HG02759 (cell line): Measurements from ENCODE around the gene MCC.

Experiments used
- ATAC-seq: cut with Tn5 transposase; IDR thresholded peaks from one replicate; pipeline ENCODE4 v1.9.1; 2021; ENCODE audit warnings: mild to moderate bottlenecking, moderate library complexity; ENCODE audit not compliant: unreplicated experiment

MCC gene

DNA sequence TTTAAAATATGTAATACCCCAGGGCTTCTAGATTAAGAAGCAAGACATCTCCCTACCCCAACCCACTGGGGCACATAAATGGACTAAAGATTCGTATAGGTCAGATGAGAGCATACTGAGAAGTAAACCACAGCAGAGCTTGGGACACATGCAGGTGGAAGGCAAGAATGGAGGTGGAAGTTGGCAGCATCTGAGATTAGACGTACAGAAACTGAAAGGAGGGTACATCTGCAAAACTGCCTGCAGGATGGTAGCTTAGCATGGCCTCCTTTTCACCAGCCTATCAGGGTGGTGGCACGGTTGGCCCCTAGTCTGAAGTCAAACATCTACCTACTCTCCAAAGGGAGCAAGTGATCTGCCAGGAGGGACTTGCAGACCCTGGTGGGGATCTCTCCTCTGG is 235.2 kb downstream of the MCC start:
- ATAC-seq = peak; percentile 44

DNA sequence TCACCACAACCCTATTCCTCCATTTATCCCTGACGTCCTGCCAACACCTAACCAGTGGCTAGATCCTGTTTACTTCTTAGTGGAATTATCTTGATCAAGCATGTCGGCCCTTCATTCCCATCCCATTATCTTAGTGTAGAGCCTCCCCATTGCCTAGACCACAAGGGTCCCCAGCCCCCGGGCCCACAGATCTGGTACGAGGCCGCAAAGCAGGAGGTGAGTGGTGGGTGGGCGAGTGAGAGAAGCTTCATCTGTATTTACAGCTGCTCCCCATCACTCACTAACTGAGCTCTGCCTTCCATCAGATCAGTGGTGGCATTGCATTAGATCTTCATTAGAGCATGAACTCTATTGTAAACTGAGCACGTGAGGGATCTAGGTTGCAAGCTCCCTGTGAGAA is 236.2 kb downstream of the MCC start:
- no peak for ATAC-seq

DNA sequence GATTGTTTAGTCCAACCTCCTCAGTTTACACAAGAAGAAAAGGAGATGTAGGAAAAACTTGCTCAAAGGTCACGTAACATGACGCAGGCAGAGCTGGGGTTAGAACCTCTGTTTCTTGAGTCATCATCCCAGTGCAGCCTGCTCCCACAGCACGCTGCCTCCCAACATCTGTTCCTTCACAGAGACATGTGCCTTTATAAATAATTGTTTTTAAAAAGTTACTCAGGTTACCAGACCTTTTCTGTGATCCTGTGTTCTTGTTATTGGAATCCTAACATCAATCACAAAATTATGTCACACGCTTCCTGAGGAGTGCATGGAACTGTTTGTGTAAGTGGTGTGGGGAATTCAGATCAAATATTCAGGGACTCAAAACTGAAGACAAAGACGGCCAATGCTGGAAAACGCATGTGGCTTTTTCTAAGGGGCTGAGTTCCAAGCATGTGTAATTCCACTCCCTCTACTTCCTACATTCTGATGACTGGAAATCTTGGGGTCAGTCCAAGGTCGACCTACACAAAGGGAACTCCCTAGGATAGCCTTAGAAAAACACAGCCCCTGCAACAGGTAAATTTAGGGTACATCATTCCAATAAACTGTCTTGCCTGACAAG is 237.8 kb downstream of the MCC start:
- no peak for ATAC-seq

DNA sequence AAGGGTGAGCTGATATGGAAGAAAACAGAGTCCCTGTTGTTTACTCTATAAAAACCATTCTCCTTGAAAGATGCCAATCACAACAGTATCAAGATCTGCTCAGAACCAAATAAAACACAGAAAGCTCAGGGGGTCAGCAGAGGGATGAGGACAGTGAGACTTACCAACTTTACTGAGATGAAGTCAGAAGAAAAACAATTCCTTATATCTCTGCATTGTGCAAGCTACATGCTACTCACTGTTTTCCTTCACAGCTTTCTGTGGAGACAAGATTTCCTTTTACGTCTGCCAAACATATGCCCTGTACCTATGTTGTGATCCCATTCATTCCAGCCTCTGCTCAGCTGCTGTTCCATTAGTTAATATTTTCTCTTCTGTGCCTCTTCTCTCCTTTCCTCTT is 239.0 kb downstream of the MCC start:
- ATAC-seq = no peak

DNA sequence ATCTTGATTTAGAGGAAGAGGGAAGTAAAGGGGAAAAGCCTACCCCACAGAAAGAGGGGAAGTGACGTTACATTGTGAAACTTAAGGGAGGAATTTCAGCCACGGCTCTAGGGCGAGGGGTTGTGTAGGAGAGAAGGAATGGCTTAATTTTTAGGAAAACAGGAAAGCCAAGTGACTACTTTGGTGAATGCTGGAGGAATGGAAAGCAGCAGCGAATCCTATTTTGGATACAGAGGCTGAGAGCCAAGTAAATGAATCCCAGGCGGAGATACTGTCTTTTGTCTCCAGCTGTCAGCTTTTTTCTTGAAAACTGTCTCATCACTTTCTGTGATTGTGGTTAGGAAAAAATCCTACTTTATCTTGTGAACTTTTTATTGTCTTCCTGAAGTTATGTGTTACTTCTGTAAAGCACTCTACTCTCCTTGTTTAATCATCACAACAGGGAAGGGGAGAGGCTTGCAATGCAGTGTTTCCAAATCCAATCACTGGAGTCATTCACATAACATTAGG is 241.8 kb downstream of the MCC start:
- ATAC-seq = no peak

DNA sequence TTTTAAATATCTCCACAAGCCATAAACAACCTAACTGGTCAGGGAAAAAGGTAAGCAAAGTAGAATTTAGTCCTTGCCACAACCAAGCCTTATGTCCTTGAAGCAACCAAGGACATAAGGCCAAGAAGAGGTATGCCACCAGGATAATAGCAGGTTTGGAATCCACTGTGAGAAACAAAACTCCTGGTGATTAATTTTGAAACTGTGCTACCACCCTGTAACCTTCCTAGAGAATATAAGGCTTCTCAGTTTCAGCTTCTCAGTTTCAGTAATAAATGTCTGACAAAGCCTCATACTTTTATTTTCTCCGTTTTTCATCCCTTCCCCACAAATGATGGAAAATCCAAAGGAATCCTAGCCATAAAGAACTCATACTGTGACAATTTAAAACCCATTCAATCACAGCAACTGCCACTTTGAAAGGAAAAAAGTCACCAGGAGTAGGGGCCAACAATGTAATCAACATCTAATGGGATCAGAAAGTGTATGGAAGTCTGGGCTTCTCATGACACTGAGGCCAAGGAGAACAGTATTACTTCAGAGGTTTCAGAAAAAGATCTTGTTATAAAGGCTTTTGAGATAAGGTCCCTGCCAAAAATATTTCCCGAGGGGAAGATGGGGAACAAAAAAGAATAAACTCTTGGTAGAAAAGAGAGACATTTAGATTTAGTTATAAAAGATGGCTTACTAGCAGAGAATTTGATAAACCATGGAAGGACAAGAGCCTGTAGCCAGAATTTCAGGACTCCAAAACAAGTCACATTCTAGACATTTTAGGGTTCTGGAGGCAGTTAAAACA is 242.6 kb downstream of the MCC start:
- ATAC-seq = no peak

DNA sequence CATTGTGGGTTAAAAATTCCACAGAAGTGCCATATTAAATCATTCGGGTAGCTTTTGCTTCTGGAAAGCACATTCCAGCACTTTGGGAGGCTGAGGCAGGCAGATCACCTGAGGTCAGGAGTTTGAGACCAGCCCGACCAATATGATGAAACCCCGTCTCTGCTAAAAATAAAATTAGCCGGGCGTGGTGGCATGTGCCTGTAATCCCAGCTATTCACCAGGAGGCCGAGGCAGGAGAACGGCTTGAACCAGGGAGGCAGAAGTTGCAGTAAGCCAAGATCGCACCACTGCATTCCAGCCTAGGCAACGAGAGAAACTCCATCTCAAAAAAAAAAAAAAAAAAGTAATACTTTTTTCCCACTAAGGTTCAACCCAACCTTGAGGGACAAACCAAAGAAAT is 243.3 kb downstream of the MCC start:
- no peak for ATAC-seq

DNA sequence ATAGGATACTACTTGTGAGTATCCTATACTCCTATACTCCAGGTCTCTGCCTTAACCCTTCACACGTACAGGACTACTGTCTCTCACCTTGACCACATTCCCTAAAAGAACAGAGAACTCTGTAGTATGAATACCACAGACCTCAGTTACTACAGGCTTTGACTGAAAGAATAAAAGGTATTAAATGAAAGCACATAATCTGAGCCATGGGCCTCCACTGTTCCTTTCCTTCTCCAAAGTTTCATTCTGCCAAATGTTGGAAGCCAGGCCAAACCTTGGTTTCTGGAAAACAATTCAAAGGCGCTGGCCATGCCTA is 244.9 kb downstream of the MCC start:
- no peak for ATAC-seq

DNA sequence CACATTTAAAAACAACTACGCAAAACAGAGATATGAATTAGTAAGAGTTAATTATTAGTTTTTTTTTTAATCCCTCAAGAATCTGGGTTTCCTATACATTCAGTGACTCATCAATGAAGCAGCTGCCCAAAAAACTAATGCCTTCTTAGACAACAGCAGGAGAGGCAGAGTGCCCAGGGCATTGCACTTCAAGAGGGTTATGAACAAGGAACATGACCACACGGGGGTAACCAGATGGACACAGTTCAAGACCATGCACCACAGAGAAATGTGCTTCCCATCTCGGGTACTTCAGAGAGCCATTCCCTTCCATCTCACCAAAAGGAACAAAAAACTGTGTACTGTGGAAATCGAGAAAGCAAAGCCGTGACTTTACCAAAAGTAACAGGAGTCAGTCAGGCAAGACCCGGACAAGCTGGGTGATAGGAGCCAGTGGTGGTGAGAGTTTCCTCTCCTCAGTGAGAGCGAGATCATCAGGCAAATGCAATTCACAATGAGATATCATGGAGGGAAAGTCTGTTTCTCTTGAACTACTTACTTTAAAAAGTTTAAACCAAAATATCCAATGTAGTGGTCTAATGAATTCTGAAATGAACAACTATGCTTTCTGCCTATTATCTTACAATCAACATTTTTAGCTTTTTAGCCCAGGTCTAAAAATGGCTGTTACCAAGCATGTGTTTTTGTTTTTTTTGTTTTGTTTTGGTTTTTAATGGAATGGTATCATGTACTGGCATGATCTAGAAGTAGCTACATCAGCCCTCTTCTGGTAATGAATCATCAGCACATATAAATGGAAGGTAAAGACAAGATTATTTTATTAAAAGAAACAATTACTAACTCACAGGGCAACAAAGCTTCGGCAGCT is 245.5 kb downstream of the MCC start:
- no peak for ATAC-seq

DNA sequence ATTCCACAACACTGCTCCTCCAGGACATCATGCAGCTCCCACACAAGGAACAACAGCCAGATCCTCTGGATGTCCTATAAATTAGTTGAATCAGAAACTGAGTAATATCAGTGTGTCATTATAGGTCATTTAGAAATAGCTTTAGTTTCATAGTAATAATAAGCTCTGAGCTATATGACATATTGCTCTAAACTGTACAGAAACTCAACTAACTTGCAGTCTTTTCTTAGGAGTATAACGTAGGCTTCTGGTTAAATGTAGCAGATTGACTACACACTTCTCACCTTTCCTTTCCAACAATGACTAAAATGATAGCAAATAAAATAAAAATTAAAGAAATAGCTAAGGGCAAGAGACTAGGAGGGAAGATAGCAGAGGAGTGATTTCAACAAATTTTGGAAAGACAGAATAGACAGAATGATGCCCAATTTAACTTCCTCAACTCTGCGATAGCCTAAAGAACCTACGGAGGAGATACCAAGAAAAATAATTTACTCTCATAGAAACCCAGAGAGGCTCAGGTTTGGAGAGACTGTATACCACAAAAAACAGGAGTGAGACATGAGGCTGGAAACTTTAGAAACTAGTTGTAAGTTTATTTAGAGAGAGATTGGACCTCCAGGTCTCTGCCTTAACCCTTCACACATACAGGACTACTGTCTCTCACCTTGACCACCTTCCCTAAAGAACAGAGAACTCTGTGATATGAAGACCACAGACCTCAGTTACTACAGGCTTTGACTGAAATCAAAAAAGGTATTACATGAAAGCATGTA is 247.1 kb downstream of the MCC start:
- ATAC-seq = no peak

DNA sequence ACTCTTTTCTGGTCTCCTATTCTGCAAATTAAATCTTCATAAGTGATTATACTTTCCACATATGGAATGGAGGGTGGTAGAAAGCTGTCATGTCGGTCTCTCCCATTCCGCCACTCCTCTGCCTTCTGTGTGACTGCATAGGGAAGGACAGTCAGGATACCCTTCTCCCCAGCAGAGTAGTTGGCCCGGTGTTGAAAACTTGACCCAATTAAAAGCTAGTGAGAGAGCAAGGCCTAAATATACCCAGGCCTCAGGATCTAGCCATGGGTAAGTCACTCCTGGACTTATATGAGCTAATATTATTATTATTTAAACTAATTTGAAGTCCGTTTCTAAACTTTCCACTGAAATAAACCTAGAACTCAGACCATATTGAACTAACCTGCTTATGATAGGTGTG is 248.2 kb downstream of the MCC start:
- no peak for ATAC-seq

DNA sequence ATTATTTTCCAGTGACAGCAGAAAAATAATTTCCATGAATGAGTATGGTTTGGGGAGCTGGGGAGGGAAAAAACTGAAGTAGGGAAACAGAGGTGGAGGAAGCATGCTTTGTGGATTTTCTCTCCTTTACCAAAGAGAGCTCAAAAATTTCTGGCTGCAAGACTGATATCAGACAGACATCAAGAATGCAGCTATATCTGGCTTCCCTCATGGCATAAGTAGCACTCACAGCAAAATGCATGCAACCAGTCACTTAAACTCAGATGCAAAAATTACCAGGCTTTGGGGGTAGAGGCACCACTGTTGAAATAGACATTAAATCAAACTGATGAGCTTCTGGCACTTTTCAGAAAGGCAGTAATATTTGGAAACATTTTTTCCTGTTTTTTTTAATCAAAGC is 250.4 kb downstream of the MCC start:
- ATAC-seq = no peak

DNA sequence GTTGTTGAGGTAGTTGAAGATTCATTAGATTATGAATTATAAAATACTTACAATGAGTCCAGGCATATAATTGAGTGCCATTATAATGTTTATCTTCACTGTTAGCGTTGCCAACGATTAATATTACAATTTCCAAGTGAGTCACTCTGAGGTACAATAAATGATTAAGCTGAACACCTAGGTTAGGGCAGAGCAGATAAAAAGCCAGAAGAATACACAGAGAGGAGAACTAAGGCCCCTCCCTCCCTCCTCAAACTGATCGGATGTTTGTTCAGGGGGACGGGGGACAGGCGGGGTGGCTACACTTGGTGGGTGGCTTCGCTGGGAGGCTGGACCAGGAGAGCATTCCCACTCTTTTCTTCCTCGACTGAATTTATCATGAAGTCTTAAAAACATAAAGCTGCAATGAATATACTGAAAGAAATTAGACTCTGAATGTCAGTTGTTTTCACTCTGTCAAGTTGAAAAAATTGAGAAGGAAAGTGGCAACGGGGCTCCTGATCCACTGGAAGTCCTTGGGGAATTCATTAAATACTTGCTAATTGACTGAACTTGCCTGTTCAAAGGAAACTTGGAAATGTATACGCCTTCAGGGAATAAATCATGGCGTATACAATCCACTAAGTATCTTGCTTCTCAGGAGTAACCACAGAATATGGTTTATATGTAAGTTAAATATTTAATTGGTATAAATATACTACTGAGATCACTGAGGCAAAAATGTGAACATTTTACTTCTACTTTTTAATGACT is 251.5 kb downstream of the MCC start:
- ATAC-seq = no peak

DNA sequence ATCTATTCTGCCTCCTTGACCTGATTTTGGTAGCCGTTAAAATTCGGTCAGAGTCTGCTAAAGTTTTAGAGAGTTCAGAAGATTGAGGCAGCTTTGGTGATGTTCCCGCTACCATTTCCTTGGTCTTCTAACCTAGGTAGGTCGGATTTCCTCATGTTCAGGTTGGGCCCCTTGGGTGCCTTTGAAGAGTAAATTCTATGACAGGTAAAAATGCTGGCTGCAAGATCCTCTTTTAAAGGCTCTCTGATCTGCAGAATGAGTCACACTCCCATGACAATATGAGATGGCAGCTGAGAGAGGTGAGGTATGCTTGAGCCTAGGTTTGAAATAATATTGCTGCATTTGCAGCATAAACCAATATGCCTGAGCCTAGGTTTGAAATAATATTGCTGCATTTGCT is 252.4 kb downstream of the MCC start:
- ATAC-seq = no peak

DNA sequence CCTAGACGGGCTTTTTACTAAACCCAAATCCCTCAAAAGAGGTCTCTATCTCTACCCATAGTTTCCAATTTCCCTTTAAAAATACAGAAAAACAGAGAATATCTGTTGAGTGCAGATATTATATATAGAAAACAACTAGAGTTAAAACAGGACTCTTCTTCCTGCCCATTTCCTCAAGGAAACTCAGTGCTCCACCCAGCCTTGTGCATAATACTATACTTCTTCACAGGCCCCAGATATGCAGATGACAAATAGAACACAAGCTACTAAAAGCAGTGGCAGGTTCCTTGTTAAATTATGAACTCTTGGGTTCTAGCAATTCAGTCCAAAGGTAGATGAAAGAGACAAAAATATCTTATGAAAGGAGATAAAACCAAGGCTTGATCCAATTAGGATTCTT is 253.7 kb downstream of the MCC start:
- ATAC-seq = no peak

DNA sequence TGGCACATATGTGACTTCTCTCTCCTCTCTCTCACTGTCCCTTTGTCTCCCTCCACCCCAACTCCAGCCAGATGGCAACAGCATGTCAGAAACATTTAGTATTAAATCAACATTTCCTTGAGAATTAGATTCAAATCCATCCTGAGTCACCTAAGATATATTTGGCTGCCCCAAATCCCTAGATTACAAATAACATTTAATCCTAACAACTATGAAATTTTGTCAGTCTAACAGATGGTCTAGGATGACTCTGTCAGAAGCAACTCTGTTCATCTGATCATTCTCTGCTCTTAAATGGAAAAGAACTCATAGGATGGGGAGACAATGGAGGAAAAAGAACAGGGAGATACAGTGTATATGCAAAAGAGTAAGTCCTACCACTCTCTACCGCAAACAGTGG is 254.6 kb downstream of the MCC start:
- no peak for ATAC-seq

DNA sequence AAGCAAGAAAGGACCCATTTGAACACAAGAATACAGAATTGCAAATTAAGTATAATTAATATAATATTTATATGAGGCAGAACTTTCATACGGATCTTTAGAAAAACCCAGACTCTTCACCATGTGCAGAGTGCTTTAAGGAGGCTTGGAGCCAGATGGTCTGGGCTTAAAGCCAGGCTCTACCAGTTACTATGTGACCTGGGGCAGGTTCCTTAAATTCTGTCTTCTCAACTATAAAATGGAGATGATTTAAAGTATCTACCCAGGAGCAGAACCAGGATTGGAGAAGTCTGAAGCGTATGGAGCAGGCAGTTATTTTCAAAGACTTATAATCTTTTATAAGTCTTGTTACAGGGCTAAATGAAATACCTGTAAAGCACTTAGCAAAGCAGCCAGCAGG is 255.6 kb downstream of the MCC start:
- ATAC-seq = no peak

DNA sequence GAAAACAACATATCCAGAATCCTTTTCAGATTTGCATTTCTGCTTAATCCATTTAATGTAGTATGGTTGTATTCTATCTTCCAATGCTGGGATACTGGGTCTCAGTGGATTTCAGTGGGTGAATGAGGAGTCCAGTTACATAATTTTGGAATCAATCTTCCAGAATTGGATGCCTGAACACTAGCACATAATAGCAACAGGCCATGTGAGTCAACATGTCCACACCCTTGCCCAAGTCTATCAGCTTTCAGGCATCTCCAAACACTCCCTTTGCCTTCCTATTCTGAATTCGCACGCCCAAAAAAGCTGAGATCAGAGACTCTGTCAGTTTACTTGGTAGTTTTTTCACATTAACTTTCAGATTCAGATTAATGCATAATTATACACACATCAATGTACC is 256.0 kb downstream of the MCC start:
- ATAC-seq = no peak

DNA sequence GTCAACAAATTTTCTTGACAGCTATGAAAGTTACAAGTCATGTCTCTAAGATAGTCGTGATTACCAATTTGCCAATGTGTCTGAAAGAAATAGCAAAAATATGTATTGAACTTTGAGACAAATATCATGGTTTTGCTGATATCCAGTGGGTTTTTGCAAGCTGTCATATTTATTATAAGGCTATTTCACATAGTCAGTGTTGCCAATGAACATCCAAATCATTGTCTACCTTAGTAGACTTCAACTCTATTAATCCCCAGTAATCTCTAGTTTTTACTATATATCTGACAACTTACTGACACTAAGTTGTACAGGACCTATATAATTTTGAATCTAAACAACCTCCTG is 256.6 kb downstream of the MCC start:
- no peak for ATAC-seq
